Fibroblast of mammary gland (primary cell): ENCODE data around the gene CDKN2AIP.

Experiments
- DNase-seq: peaks from one replicate; pipeline ENCODE4 v3.0.0-alpha.2; 2010; ENCODE audit warnings: low read depth
- H3K4me3 ChIP-seq: 2 replicates; pipeline ENCODE4 v1.5.1; 2011; ENCODE audit warnings: low read depth, mild to moderate bottlenecking, low read length, moderate library complexity; ENCODE audit not compliant: control insufficient read depth
- CTCF ChIP-seq: conservative IDR thresholded peaks from 2 replicates; pipeline ENCODE4 v1.5.1; 2011; ENCODE audit warnings: low read depth, low read length, inconsistent platforms; ENCODE audit not compliant: control insufficient read depth, insufficient read depth

Gene CDKN2AIP

DNA sequence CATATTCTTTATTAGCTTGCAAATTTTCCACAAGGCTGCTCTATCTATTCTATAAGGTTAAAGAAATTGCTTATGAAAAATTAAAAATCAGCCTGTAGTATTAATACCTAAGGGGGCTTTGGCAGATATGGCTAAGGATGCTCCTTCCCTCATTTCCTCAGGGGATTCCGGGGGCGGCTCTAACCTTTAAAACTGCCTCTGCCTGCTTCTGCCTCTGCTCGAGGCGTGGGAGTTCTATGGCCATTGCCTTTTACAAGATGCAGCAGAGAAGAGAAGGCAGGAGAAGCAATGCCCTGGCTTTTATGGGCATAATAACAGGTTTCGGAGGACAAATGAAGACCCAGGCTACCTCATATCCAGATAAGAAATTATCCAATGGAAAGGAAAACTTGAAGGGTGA, 8.6 kb upstream of the CDKN2AIP start:
- DNase-seq, result no peak
- no peak overlapping the region for H3K4me3 ChIP-seq
- TF ChIP-seq CTCF, result no peak

- TF ChIP-seq CTCF, result no peak
- H3K4me3 ChIP-seq, result no peak overlapping the region
- DNase-seq, result no peak
Measured at GRCh38 chr4:183436417-183436816, 8.0 kb upstream of the CDKN2AIP start.

DNA sequence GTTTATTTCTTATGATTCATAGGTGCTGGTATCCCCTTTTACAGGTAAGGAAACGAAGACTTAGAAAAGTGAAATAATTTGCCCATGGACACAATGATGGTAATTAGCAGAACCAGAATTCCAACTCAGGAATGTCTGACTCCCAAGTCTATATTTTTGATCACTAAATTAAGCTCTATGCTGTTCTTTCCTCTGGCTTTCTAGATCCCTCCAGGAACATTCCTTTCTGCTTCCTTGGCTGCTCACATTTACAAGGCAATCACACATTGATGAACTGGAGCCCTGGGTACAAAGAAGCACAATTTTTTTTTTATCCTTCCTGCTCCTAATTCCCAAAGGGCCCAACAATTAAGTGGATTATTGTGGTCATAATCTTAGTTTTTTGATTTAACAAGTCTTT, 7.0 kb upstream of the CDKN2AIP start:
- no peak for TF ChIP-seq CTCF

DNA sequence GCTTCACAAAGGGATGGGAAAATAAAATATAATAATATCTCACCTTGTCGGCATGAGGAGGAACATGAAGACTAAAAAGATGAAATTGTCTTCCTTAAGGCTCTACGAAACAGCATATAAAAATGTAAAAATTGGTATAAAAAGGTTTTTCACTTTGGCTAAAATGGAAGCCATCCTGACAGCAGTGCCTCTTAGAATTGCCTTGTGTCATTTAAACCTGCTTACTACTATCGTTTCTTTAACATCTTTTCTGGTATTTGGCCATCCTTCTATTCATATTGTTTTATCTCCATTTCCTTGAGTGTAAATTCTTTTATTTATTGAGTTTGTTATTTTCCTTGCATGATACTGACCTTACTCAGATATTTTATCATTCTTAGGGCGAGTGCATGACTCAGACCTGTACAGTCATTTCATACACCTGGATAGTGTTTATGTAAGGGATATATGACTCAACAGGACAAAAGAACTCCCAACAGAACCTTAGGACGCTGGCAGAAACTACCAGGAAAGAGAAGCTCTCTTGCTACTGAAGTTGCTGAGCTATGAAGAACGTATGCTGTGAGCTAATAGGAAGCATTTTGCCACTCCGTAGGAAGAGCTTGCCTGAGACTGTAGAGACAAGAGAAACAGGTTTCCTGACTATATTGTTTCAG, 5.8 kb upstream of the CDKN2AIP start:
- peak; percentile 83 for DNase-seq
- H3K4me3 ChIP-seq, result no peak overlapping the region
- TF ChIP-seq CTCF, result no peak

More for the DNA sequence above, 7.0 kb upstream of the CDKN2AIP start:
- H3K4me3 ChIP-seq, result no peak overlapping the region
- DNase-seq, result no peak

- DNase-seq, result no peak
- no peak for TF ChIP-seq CTCF
- no peak overlapping the region for H3K4me3 ChIP-seq
Measured at GRCh38 chr4:183441276-183441675, 3.2 kb upstream of the CDKN2AIP start.

GRCh38 chr4:183443655-183444213, 702 bp upstream of the CDKN2AIP start:
- DNase-seq, result no peak
- TF ChIP-seq CTCF, result no peak
- peak overlapping the region; percentile 83 for H3K4me3 ChIP-seq
